H1 (cell line): ENCODE results near the gene SRPX. TPM values are rescaled to one million over a fixed set of nuclear protein-coding genes. Genes with fewer than 3 reads are reported as not detected.

ENCODE experiments used
- CTCF ChIA-PET: fragments of 300-600 bp; sonication (Branson Sonifier 250); formaldehyde crosslinking; loops from one replicate; lab custom pipeline; 2021; ENCODE audit not compliant: partially characterized antibody; lab: Charles Lee
- POLR2A ChIA-PET: fragments of 300-600 bp; sonication (Branson Sonifier 250); formaldehyde crosslinking; loops from one replicate; lab custom pipeline; 2021; ENCODE audit warnings: inconsistent platforms; ENCODE audit not compliant: partially characterized antibody; lab: Charles Lee
- DNase-seq, 2 experiments: peaks; one replicate each; pipeline versions ENCODE4 v3.0.0 to v3.0.0-alpha.2; 2010 to 2022; ENCODE audit warnings: low spot score in 2 of 2, low read depth in 1 of 2, mixed read lengths in 1 of 2
- FAIRE-seq: peaks from 2 replicates; lab custom pipeline; 2011; peaks lifted over from hg19 to GRCh38; lab: Jason Lieb, UNC
- H2AFZ ChIP-seq: 2 replicates; pipeline ENCODE4 v1.8.1; 2012; ENCODE audit warnings: low read length, inconsistent platforms
- H2AK5ac ChIP-seq: 2 replicates; pipeline ENCODE4 v1.6.1; 2013; ENCODE audit warnings: low read depth, low read length
- H2BK120ac ChIP-seq: replicated peaks from 2 replicates; pipeline ENCODE3; 2013; ENCODE audit warnings: low read depth, low read length, inconsistent platforms
- H2BK12ac ChIP-seq: 2 replicates; pipeline ENCODE4 v1.6.1; 2013; ENCODE audit warnings: low read depth, low read length
- H2BK15ac ChIP-seq: 2 replicates; pipeline ENCODE4 v1.6.1; 2013; ENCODE audit warnings: low read length
- H2BK20ac ChIP-seq: 2 replicates; pipeline ENCODE4 v1.6.1; 2013; ENCODE audit warnings: low read length
- H2BK5ac ChIP-seq: 2 replicates; pipeline ENCODE4 v1.6.1; 2013; ENCODE audit warnings: low read depth, low read length
- H3K14ac ChIP-seq: 2 replicates; pipeline ENCODE4 v1.6.1; 2013; ENCODE audit warnings: inconsistent platforms; ENCODE audit not compliant: insufficient read length
- H3K18ac ChIP-seq: 2 replicates; pipeline ENCODE4 v1.6.1; 2013; ENCODE audit warnings: low read length; ENCODE audit errors: extremely low read depth
- H3K23ac ChIP-seq: 2 replicates; pipeline ENCODE4 v1.6.1; 2013; ENCODE audit warnings: inconsistent platforms; ENCODE audit not compliant: insufficient read length
- H3K23me2 ChIP-seq: 2 replicates; pipeline ENCODE4 v1.6.1; 2013; ENCODE audit warnings: low read depth, low read length
- H3K27ac ChIP-seq: 2 replicates; pipeline ENCODE4 v1.6.1; 2011; ENCODE audit warnings: low read depth, low read length, inconsistent platforms
- H3K27me3 ChIP-seq, 4 experiments: replicated peaks in 1 of 4; 1 replicate in 1 of 4; 2 replicates in 3 of 4; pipeline versions ENCODE4 v1.6.1 to v1.8.1; 2011 to 2013; ENCODE audit warnings: low read length in 3 of 4, mild to moderate bottlenecking in 3 of 4, inconsistent platforms in 2 of 4, mixed read lengths in 2 of 4, moderate library complexity in 1 of 4; ENCODE audit not compliant: control insufficient read depth in 3 of 4, insufficient read depth in 3 of 4; ENCODE audit errors: extremely low read depth in 1 of 4
- H3K36me3 ChIP-seq, 4 experiments: 2 replicates each; pipeline versions ENCODE4 v1.6.1 to v1.8.1; 2011 to 2013; ENCODE audit warnings: mild to moderate bottlenecking in 4 of 4, low read length in 3 of 4, moderate library complexity in 2 of 4, control low read depth in 1 of 4, inconsistent platforms in 1 of 4; ENCODE audit not compliant: insufficient read depth in 4 of 4, control insufficient read depth in 2 of 4
- H3K4ac ChIP-seq: replicated peaks from 2 replicates; pipeline ENCODE3; 2013; ENCODE audit warnings: low read length, low read depth, mixed read lengths, inconsistent platforms; ENCODE audit not compliant: insufficient read length
- H3K4me1 ChIP-seq, 4 experiments: replicated peaks in 1 of 4; 1 replicate in 1 of 4; 2 replicates in 3 of 4; pipeline versions ENCODE4 v1.6.1 to v1.8.1; 2011 to 2013; ENCODE audit warnings: low read length in 3 of 4, inconsistent platforms in 2 of 4, mixed read lengths in 1 of 4; ENCODE audit not compliant: insufficient read depth in 4 of 4, control insufficient read depth in 3 of 4
- H3K4me2 ChIP-seq, 2 experiments: 2 replicates each; pipeline versions ENCODE4 v1.6.1 to v1.8.1; 2011 to 2013; ENCODE audit warnings: low read depth in 2 of 2, low read length in 2 of 2, control low read depth in 1 of 2, inconsistent platforms in 1 of 2, mild to moderate bottlenecking in 1 of 2; ENCODE audit not compliant: insufficient read depth in 1 of 2
- H3K4me3 ChIP-seq, 4 experiments: fragments of 200-600, 300-600 bp in 1 of 4; sonication (generic), shearing (Covaris generic), sonication (Bioruptor Twin) in 1 of 4; 2 replicates each; pipeline versions ENCODE4 v1.5.1 to v1.8.1; 2011 to 2016; ENCODE audit warnings: low read length in 4 of 4, low read depth in 3 of 4, control low read depth in 2 of 4, inconsistent platforms in 2 of 4, mild to moderate bottlenecking in 2 of 4, mixed read lengths in 1 of 4, moderate library complexity in 1 of 4; ENCODE audit not compliant: insufficient read depth in 2 of 4; ENCODE audit errors: extremely low read depth in 1 of 4
- H3K56ac ChIP-seq: replicated peaks from 2 replicates; pipeline ENCODE3; 2013; ENCODE audit warnings: low read depth, mild to moderate bottlenecking, mixed read lengths, low read length, inconsistent platforms; ENCODE audit not compliant: insufficient read length
- H3K79me1 ChIP-seq: 2 replicates; pipeline ENCODE4 v1.6.1; 2013; ENCODE audit warnings: low read depth, low read length, control low read depth
- H3K79me2 ChIP-seq, 2 experiments: 2 replicates each; pipeline versions ENCODE4 v1.6.1 to v1.8.1; 2012 to 2013; ENCODE audit warnings: low read length in 2 of 2, mild to moderate bottlenecking in 2 of 2, inconsistent platforms in 1 of 2; ENCODE audit not compliant: insufficient read depth in 2 of 2, control insufficient read depth in 1 of 2
- H3K9ac ChIP-seq, 4 experiments: replicated peaks in 1 of 4; 1 replicate in 1 of 4; 2 replicates in 3 of 4; pipeline versions ENCODE4 v1.6.1 to v1.8.1; 2011 to 2013; ENCODE audit warnings: low read depth in 3 of 4, low read length in 3 of 4, control low read depth in 2 of 4, mild to moderate bottlenecking in 2 of 4, moderate library complexity in 2 of 4, inconsistent platforms in 1 of 4; ENCODE audit errors: extremely low read depth in 1 of 4
- H3K9me3 ChIP-seq, 2 experiments: 2 replicates each; pipeline versions ENCODE4 v1.6.1 to v1.8.1; 2012 to 2013; ENCODE audit warnings: mild to moderate bottlenecking in 2 of 2, moderate library complexity in 2 of 2, control low read depth in 1 of 2, inconsistent platforms in 1 of 2, low read depth in 1 of 2, low read length in 1 of 2, mixed read lengths in 1 of 2; ENCODE audit not compliant: insufficient read depth in 2 of 2
- H4K20me1 ChIP-seq, 2 experiments: replicated peaks in 1 of 2; 2 replicates each; pipeline versions ENCODE3 to v1.8.1; 2011 to 2013; ENCODE audit warnings: inconsistent platforms in 2 of 2, low read length in 2 of 2, mild to moderate bottlenecking in 1 of 2; ENCODE audit not compliant: insufficient read depth in 2 of 2, control insufficient read depth in 1 of 2
- H4K5ac ChIP-seq: 2 replicates; pipeline ENCODE4 v1.6.1; 2013; ENCODE audit warnings: low read length, low read depth, mixed read lengths, inconsistent platforms; ENCODE audit not compliant: insufficient read length
- H4K8ac ChIP-seq: 2 replicates; pipeline ENCODE4 v1.8.0; 2013; ENCODE audit warnings: mild to moderate bottlenecking, moderate library complexity, low read length, inconsistent platforms; ENCODE audit not compliant: insufficient read depth; ENCODE audit errors: extremely low read depth
- H4K91ac ChIP-seq: replicated peaks from 2 replicates; pipeline ENCODE3; 2013; ENCODE audit warnings: low read length, mixed read lengths, inconsistent platforms; ENCODE audit not compliant: insufficient read length
- E2F6 ChIP-seq: IDR thresholded peaks from 2 replicates; pipeline ENCODE4 v1.6.1; 2012; ENCODE audit warnings: inconsistent platforms
- WGBS, 2 experiments: shearing (Covaris generic) in 1 of 2; methylation state at CpG; one replicate each; pipeline versions ENCODE4 v1.1.6 to v1.1.7; 2013 to 2015; ENCODE audit warnings: low lambda C conversion rate in 2 of 2, mixed read lengths in 2 of 2, inconsistent platforms in 1 of 2, low coverage in 1 of 2, missing lambda C conversion rate in 1 of 2; ENCODE audit not compliant: insufficient replicate concordance in 2 of 2, insufficient coverage in 1 of 2, insufficient read length in 1 of 2; ENCODE audit errors: extremely low coverage in 1 of 2, missing lambda C conversion rate in 1 of 2; 5-methylcytosine and 5-hydroxymethylcytosine counted together
- polyA plus RNA-seq, 7 experiments: library from polyadenylated mRNA; depleted of rRNA in 3 of 7; stranded (reverse) in 5 of 7; unstranded in 2 of 7; fragments of >200 nt in 5 of 7; fragments of 200-250 nt in 2 of 7; gene quantifications; 1 replicate in 5 of 7; 2 replicates in 1 of 7; 4 replicates in 1 of 7; pipeline versions ENCODE4 v1.2.1 to v1.2.3, GENCODE V29; 2011 to 2013; ENCODE audit warnings: missing spikeins in 2 of 7, mixed read lengths in 2 of 7
- total RNA-seq: library from RNA; stranded (reverse); fragmentation: NEBNext Ultra II Directional; extraction: Animal tissue kit (Norgen Biotek cat#: 25700); gene quantifications from 2 replicates; pipeline ENCODE4 v1.2.1, GENCODE V29; 2021

SRPX gene
- total and polyA plus RNA-seq, 2 of the 8 experiments (the other 6 are each of a cell fraction or from before 2014, with no cell fraction given), result 7.6 to 10.4 TPM

DNA sequence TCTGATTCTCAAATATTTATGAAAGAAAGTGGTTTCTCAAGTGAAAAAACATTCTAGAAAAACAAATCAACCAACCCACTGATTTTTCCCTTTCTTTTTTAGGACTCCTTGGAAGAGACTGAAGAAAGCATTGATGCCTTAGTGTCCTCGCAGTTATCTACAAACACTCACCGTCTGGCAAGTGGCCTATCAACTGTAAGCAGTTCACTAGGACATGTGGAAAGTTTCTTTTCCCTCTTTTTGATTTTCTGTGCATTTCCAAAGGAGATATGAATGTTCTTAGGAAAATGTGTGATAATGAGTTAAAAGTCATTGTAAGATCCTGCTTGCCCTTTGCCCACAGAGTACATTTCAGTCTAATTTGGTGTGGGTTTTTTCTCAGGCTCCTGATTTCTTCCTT, 118.4 kb downstream of the SRPX start:
- Histone ChIP-seq H2AK5ac (no peak overlapping the region), H3K18ac (no peak overlapping the region), H4K8ac (no peak overlapping the region), H2AFZ (no peak overlapping the region), H2BK120ac (no peak overlapping the region), H2BK12ac (no peak overlapping the region), H3K4ac (no peak overlapping the region), H3K56ac (no peak overlapping the region), H2BK20ac (no peak overlapping the region), H4K20me1 (no peaks in the 10 kb centered on the region), H3K27ac (no peak overlapping the region), H3K27me3 (no peaks in the 10 kb centered on the region), H3K79me2 (no peaks in the 10 kb centered on the region), H4K5ac (no peak overlapping the region), H3K23me2 (no peaks in the 10 kb centered on the region), H3K4me3 (no peak overlapping the region), H3K23ac (no peak overlapping the region), H2BK5ac (no peak overlapping the region), H3K14ac (no peak overlapping the region), H3K79me1 (no peaks in the 10 kb centered on the region), H4K91ac (no peak overlapping the region), H3K9me3 (no peaks in the 10 kb centered on the region), H3K4me2 (no peak overlapping the region), H3K36me3 (no peaks in the 10 kb centered on the region), H2BK15ac (no peak overlapping the region), H3K4me1 (no peaks in the 10 kb centered on the region), H3K9ac (no peak overlapping the region)
- POLR2A ChIA-PET, result no interaction called here
- 100% methylated on average over 2 of the region's 2 CpGs; no CpG with 5 or more reads in 1 of the 2 experiments for WGBS, 2 experiments
- DNase-seq, result no peak
- no peak for FAIRE-seq
- CTCF ChIA-PET, result interaction anchor here (1.9 kb wide), 1 partner anchor 10 kb away, joined by 4 read pairs; no protein-coding TSS in a partner anchor
- no peak for TF ChIP-seq E2F6
